Ovary (tissue), 9 donors: ENCODE results near the gene PSMD5. TPM values are rescaled to one million over a fixed set of nuclear protein-coding genes. Genes with fewer than 3 reads are reported as not detected.

Experiments used
- DNase-seq, 5 donors: peaks; one replicate each; pipeline ENCODE4 v3.0.0-alpha.2; 2019 to 2020
- H3K27ac ChIP-seq, 2 donors: fragments of 200-600 bp; one replicate each; pipeline versions ENCODE4 v1.5.1 to v1.8.0; 2019 to 2022
- H3K27me3 ChIP-seq: fragments of 200-600 bp; one replicate; pipeline ENCODE4 v1.8.0; 2022
- H3K36me3 ChIP-seq: fragments of 200-600 bp; sonication (generic); one replicate; pipeline ENCODE4 v1.5.1; 2019
- H3K4me1 ChIP-seq: one replicate; pipeline ENCODE4 v1.8.1; 2013; ENCODE audit warnings: mild to moderate bottlenecking, moderate library complexity; ENCODE audit not compliant: insufficient read depth
- H3K4me3 ChIP-seq: fragments of 200-600 bp; sonication (generic); one replicate; pipeline ENCODE4 v1.5.1; 2017
- H3K9me3 ChIP-seq, 2 donors: fragments of 200-600 bp in 1 of 2; sonication (generic) in 1 of 2; one replicate each; pipeline versions ENCODE4 v1.5.1 to v1.8.1; 2013 to 2019; ENCODE audit warnings: mild to moderate bottlenecking in 1 of 2, moderate library complexity in 1 of 2
- CTCF ChIP-seq, 3 donors: fragments of 450-650 bp in 2 of 3; fragments of 200-600 bp in 1 of 3; IDR thresholded peaks; one replicate each; pipeline versions ENCODE4 v1.5.1 to v1.8.0; 2016 to 2022; ENCODE audit warnings: antibody characterized with exemption in 3 of 3, mild to moderate bottlenecking in 1 of 3
- EP300 ChIP-seq: sonication (generic); formaldehyde crosslinking; IDR thresholded peaks from one replicate; pipeline ENCODE4 v1.6.1; 2017; ENCODE audit warnings: antibody characterized with exemption
- POLR2A ChIP-seq: fragments of 450-650 bp; IDR thresholded peaks from one replicate; pipeline ENCODE4 v1.6.1; 2017; ENCODE audit warnings: antibody characterized with exemption, mild to moderate bottlenecking, moderate library complexity
- WGBS, 3 donors: extraction: QIAGEN DNeasy Blood & Tissue Kit in 1 of 3; methylation state at CpG; one replicate each; pipeline versions ENCODE4 v1.1.5 to v1.1.7; 2013 to 2017; 5-methylcytosine and 5-hydroxymethylcytosine counted together
- intact Hi-C, 4 donors: fragments of 100-400 bp; cut with DNase I; formaldehyde crosslinking; loops; one replicate each; pipeline versions ENCODE4 v1.11.0 to v1.15.1; 2022 to 2023
- polyA plus RNA-seq, 2 donors: library from polyadenylated mRNA; stranded (reverse); fragments of 200-250 nt in 1 of 2; fragments of 350-450 nt in 1 of 2; fragmentation: Illumina TruSeq in 1 of 2; extraction: RNeasy Lipid Tissue Mini Kit (QIAGEN cat#74804) in 1 of 2; gene quantifications; one replicate each; pipeline ENCODE4 v1.2.3, GENCODE V29; 2013 to 2014
- total RNA-seq, 7 donors: library from RNA; depleted of rRNA in 2 of 7; stranded (reverse); fragments of >200 nt in 2 of 7; fragmentation: NEBNext Ultra II Directional in 3 of 7; extraction: Animal tissue kit (Norgen Biotek cat#: 25700) in 3 of 7; gene quantifications; one replicate each; pipeline versions ENCODE4 v1.1.0 to v1.2.4, GENCODE V29; 2016 to 2023
- donor health status: DM: no; HTN: no; CAD: no; lungs with moderate emphysema.
- donor health status: DM: no; HTN: no; CAD: no.
- donor health status: Bipolar disorder and iron deficiency.
- donor health status: DM: yes; HTN: yes; CAD: no.
- donor health status: DM: no; HTN: no; CAD: no.
- donor health status: DM: yes; HTN: yes; CAD: no.

Gene PSMD5
- total and polyA plus RNA-seq, 9 donors, result 13.4 to 49.2 (median 36.9) TPM

- Histone ChIP-seq H3K27me3 (no peaks in the 10 kb centered on the region), H3K36me3 (no peaks in the 10 kb centered on the region), H3K4me1 (no peaks in the 10 kb centered on the region), H3K9me3 (no peaks in the 10 kb centered on the region), H3K27ac (no peak overlapping the region), H3K4me3 (no peak overlapping the region)
- DNase-seq, result no peak
- intact Hi-C loops, result no loop called here
- TF ChIP-seq CTCF (IDR thresholded peaks at IDR 0.05), result no peak
- TF ChIP-seq EP300, result no peak
- no peak for TF ChIP-seq POLR2A
These were observed 9.9 kb downstream of the PSMD5 start for GRCh38 chr9:120832807-120833206.

GRCh38 chr9:120830865-120831264 is 11.9 kb downstream of the PSMD5 start:
- intact Hi-C loops, result no loop called here
- TF ChIP-seq POLR2A, result no peak
- TF ChIP-seq EP300, result no peak
- no peak for TF ChIP-seq CTCF (IDR thresholded peaks at IDR 0.05)
- WGBS, 3 donors, result 88 to 97% (median 95%) methylated on average over 3 of the region's 3 CpGs
- no peak for DNase-seq
- Histone ChIP-seq H3K36me3 (no peaks in the 10 kb centered on the region), H3K9me3 (no peaks in the 10 kb centered on the region), H3K27ac (no peak overlapping the region), H3K4me3 (no peak overlapping the region), H3K27me3 (no peaks in the 10 kb centered on the region), H3K4me1 (no peaks in the 10 kb centered on the region)

GRCh38 chr9:120830151-120830550 is 12.6 kb downstream of the PSMD5 start:
- H3K9me3 ChIP-seq, result no peaks in the 10 kb centered on the region
- no peak for DNase-seq
- H3K27ac ChIP-seq, result no peak overlapping the region
- WGBS, 3 donors, result 87 to 95% (median 90%) methylated on average over 3 of the region's 3 CpGs
- peaks cover 3% of the 10 kb centered on the region for H3K36me3 ChIP-seq
- H3K4me3 ChIP-seq, result no peak overlapping the region
- TF ChIP-seq POLR2A (no peak), CTCF (IDR thresholded peaks at IDR 0.05) (no peak), EP300 (no peak)
- H3K27me3 ChIP-seq, result no peaks in the 10 kb centered on the region
- H3K4me1 ChIP-seq, result no peaks in the 10 kb centered on the region
- intact Hi-C loops, result no loop called here

GRCh38 chr9:120829650-120830049 is 13.1 kb downstream of the PSMD5 start:
- 95 to 100% (median 100%) methylated on average over 1 of the region's 1 CpG for WGBS, 3 donors
- intact Hi-C loops, result no loop called here
- peaks cover 5% of the 10 kb centered on the region for H3K36me3 ChIP-seq
- H3K9me3 ChIP-seq, result no peaks in the 10 kb centered on the region
- DNase-seq, result no peak
- H3K27ac ChIP-seq, result no peak overlapping the region
- H3K27me3 ChIP-seq, result no peaks in the 10 kb centered on the region
- TF ChIP-seq EP300 (no peak), CTCF (IDR thresholded peaks at IDR 0.05) (no peak), POLR2A (no peak)
- no peaks in the 10 kb centered on the region for H3K4me1 ChIP-seq
- no peak overlapping the region for H3K4me3 ChIP-seq

- no peaks in the 10 kb centered on the region for H3K27me3 ChIP-seq
- WGBS, 3 donors, result 92 to 93% (median 93%) methylated on average over 4 of the region's 4 CpGs
- intact Hi-C loops, result no loop called here
- no peak overlapping the region for H3K27ac ChIP-seq
- H3K36me3 ChIP-seq, result peaks cover 2% of the 10 kb centered on the region
- H3K4me1 ChIP-seq, result no peaks in the 10 kb centered on the region
- no peak overlapping the region for H3K4me3 ChIP-seq
- no peaks in the 10 kb centered on the region for H3K9me3 ChIP-seq
- DNase-seq, result no peak
- TF ChIP-seq CTCF (IDR thresholded peaks at IDR 0.05), result no peak
- TF ChIP-seq EP300, result no peak
- no peak for TF ChIP-seq POLR2A
These were observed 22.6 kb downstream of the PSMD5 start for GRCh38 chr9:120820095-120820494.
